ENCODE results near the gene UPK3BL2.
"Not testable (repeated sequence)": the region's sequence is repeated elsewhere in the genome, so short reads cannot be mapped to it uniquely, and the experiment has no call there.

UPK3BL2 gene

GRCh38 chr7:102531583-102531982 lies 11.9 kb downstream of the UPK3BL2 start:
- not testable (repeated sequence) for DNase-seq (ENCODE audit: low read depth, low spot score)

GRCh38 chr7:102527822-102528793 lies 15.4 kb downstream of the UPK3BL2 start:
- not testable (repeated sequence) for DNase-seq (ENCODE audit: low read depth, low spot score)

GRCh38 chr7:102527182-102527581 lies 16.3 kb downstream of the UPK3BL2 start:
- DNase-seq (ENCODE audit: low read depth, low spot score), result not testable (repeated sequence)

- DNase-seq (ENCODE audit: low read depth, low spot score), result not testable (repeated sequence)
Observed at GRCh38 chr7:102524803-102525202, 18.7 kb downstream of the UPK3BL2 start.

GRCh38 chr7:102520797-102521196 lies 22.7 kb downstream of the UPK3BL2 start:
- DNase-seq (ENCODE audit: low read depth, low spot score), result not testable (repeated sequence)

GRCh38 chr7:102517550-102518147 lies 25.8 kb downstream of the UPK3BL2 start, which contains the start of gene RASA4B:
TSS of gene RASA4B (minus strand) at chr7:102517777. CDS start at chr7:102517710, 67 bp downstream.
- peak; percentile 5 for DNase-seq (ENCODE audit: low read depth, low spot score)

GRCh38 chr7:102516951-102517350 lies 26.5 kb downstream of the UPK3BL2 start:
- not testable (repeated sequence) for DNase-seq (ENCODE audit: low read depth, low spot score)

- not testable (repeated sequence) for DNase-seq (ENCODE audit: low read depth, low spot score)
Observed at GRCh38 chr7:102515889-102516288, 27.6 kb downstream of the UPK3BL2 start.

- DNase-seq (ENCODE audit: low read depth, low spot score), result not testable (repeated sequence)
Observed at GRCh38 chr7:102514881-102515721, 28.4 kb downstream of the UPK3BL2 start.

GRCh38 chr7:102512642-102513221 lies 30.8 kb downstream of the UPK3BL2 start:
- peak; percentile 88 for DNase-seq (ENCODE audit: low read depth, low spot score)

GRCh38 chr7:102511860-102512522 lies 31.5 kb downstream of the UPK3BL2 start:
- not testable (repeated sequence) for DNase-seq (ENCODE audit: low read depth, low spot score)

GRCh38 chr7:102510575-102510974 lies 32.9 kb downstream of the UPK3BL2 start:
- not testable (repeated sequence) for DNase-seq (ENCODE audit: low read depth, low spot score)

GRCh38 chr7:102507410-102508088 lies 35.9 kb downstream of the UPK3BL2 start:
- not testable (repeated sequence) for DNase-seq (ENCODE audit: low read depth, low spot score)

GRCh38 chr7:102505298-102506185 lies 38.0 kb downstream of the UPK3BL2 start:
- DNase-seq (ENCODE audit: low read depth, low spot score), result not testable (repeated sequence)

- not testable (repeated sequence) for DNase-seq (ENCODE audit: low read depth, low spot score)
Observed at GRCh38 chr7:102503141-102503540, 40.4 kb downstream of the UPK3BL2 start.

- DNase-seq (ENCODE audit: low read depth, low spot score), result not testable (repeated sequence)
Observed at GRCh38 chr7:102498321-102498720, 45.2 kb downstream of the UPK3BL2 start.

- DNase-seq (ENCODE audit: low read depth, low spot score), result not testable (repeated sequence)
Observed at GRCh38 chr7:102497308-102497707, 46.2 kb downstream of the UPK3BL2 start.

GRCh38 chr7:102496861-102497260 lies 46.6 kb downstream of the UPK3BL2 start:
- peak; percentile 1 for DNase-seq (ENCODE audit: low read depth, low spot score)

Measured in astrocyte of the hippocampus (primary cell).